Hepatic stellate cell (primary cell): ENCODE data around the gene PDYN.

Source experiments
- DNase-seq: peaks from one replicate; pipeline ENCODE4 v3.0.0; 2011; ENCODE audit warnings: low spot score

PDYN gene

DNA sequence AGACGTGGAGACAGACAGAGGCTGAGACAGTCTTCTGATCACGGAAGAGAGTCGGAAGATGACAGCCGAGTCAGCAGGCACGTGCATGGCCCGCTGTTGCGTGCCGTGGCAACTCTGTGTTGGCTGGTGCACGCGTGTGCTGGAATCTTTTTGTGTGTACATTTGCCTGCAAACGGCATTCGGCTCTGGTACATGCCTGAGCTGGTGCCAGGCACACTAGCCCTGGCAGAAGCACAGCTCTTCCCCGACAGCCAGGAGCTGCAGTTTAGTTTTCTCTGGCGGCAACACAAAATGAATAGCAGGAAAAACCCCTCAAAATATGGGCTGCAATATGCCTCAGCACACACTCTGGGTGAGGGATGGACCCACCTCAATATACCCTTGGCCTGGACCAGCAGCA is 769 bp upstream of the PDYN start:
- no peak for DNase-seq

DNA sequence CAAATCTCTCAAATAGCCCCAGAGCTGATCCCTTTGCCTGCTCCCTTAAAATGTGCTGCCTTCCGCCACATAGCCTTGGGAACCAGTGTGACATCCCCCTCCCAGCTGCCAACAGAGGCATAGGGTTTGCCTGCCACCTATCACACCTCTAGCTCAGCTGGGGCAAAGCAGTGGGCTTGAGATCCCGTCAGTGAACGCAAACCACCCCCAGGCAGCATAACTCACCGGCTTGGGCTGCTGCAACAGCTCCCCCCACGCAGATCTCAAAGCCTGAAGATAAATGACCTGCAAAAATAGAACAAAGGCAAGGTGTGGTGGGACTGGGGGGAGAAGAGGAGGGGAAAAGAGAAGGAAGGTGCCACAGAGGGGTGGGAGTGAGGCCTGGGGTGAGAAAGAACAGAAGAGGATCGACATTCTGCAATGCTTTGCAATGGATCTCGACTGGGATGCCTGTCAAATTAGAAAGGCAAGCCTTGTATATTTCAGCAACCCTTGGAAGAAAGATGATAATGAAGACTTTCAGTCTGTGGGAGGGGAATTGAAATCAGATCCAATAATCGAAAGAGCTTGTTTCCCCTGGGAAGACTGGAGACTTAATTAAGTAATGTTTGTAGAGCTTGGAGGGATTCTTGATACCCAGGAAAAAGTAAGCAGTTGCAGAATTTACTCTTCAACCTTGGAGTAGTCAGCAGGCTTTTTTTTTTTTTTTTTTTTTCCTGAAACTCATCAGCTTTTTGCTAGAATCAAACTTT is 1.3 kb downstream of the PDYN start:
- DNase-seq: no peak

DNA sequence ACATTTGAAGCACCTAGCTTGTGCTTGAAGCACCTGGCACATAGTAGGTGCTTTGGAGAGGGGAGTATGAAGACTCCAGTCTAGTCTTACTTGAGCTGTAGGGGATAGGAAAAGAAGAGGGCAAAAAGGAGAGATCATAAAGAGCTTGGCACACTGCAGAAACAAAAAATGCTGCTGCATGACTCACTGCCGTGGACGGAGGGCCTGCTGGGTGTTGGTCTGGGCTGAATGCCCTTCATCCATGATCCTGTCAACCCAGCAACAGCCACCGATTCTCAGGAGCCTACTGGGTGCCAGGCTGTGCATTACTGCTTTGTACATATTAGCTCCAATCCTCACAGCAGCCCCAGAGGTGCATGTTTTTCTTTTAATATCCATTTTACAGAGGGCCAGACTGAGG is 6.0 kb downstream of the PDYN start:
- no peak for DNase-seq

DNA sequence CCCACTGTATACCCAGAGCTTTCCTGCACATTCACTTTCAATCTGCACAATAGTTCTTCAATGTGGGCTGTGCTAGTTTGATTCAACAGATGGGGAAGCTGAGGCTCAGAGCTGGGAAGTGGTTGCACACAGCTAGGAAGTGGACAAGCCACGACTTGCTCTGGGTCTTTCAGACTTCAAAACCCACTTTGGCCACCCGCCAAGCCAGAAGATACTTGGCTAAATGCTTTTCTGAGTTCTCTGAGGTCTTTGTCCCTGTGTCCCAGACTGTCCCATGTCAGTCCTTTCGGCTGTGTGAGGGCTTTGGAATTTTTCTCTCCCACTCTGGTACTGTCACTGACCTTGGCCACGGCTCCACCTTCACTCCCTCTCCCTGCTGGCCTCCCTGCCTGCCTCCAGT is 10.6 kb downstream of the PDYN start:
- no peak for DNase-seq

DNA sequence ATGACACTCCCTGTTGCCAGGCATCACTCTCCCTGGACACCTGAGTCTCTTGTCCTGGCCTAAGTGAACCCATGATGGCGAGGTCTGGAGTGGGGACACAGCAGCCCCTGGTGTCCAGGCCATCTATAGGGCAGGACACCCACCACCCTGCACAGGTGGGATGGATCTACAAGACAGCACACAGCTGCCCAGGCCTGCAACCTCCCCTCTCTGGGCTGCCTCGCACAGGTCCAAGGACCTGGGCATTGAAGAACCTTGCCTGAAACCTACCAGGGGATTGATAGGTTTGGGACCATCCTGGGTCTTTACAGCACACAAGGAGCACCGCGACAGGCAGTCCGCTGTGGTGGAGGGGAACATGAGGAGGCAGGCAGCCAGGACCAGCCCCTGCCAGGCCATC is 11.2 kb downstream of the PDYN start:
- no peak for DNase-seq

DNA sequence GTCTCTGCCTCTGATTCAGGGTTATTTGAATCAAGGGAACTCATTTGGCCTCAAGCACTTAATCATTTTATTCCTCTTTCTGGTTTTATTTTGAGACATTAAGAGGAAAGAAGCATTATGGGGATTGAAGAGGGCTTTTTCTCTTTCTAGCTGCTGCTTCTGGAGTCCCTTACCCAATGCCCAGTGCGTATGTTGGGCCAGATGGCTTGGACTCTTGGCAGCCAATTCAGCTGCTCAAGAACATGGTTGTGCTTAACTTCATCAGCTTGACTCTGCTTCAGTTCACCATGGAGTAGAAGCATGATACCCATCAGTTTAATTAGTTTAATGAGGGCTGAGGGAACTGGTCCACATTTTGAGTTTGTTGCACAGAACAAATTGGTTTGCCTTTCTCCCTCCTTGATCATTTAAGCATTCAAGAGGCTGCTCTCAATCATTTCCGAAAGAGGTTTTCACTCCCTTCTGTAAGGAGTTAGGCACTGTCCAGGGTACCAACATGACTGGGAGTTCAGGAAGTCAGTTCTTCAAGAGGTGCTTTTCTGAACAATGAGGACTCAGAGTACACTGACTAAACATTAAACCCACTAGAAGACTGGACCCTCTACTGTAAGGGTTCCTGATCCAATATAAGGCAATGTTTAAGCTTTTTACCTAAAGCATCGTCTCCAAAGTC is 14.6 kb downstream of the PDYN start:
- DNase-seq: no peak

DNA sequence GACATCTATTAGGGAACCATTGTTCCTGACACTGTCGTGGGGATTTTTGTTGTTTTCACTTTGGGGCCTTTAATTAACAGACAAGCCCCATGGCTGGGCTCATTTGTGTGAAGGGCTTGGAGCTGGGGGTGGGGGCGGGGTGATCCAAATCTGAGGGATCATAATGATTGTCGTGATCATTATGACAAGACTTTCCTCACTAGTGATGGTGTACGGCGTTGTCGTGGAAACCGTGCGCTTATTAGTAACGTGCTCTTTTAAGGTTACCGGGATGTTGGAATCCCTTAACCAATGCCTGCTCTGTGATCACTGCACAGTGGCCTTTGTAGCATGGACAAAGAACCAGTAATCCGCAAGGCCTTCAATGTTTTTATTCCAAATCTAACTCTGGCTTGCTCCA is 18.6 kb downstream of the PDYN start:
- DNase-seq: no peak

DNA sequence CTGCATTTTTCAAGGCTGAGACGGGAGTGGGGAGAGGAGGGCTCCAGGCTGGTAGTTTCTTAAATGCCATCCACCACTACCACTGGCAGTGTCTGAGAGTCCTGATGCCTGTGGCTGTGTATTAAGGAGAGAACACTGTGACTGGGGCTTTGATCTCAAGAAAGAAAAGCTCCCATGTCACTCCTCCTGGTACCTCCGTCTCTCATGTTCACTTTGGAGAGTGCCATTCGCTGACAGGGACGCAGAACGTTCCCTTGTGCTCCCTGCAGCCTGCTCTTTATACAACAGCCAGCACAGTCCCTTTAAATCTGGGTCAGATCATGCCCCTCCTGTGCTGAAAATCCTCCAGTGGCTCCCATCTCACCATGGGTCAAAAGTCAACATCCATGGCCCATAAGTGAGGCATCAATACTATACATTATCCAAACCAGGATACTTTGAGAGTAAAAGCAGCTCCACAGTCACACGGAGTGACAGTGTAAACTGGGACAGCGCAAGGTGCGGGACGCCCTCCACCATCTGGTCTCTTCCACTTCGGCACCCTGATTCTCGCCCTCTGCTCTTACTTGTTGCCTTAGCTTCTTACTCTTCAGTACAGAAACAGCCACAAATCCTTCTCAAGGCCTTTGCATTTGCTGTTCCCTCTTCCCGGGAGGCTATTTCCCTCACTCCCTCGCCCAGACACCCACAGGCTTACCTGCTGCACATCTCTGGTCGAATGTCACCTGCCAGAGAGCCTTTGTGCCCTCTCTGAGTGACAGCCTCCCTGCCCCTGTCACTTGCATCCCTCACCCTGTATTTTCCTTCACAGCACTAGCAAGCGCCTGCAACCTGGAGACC is 20.0 kb downstream of the PDYN start:
- DNase-seq: no peak

DNA sequence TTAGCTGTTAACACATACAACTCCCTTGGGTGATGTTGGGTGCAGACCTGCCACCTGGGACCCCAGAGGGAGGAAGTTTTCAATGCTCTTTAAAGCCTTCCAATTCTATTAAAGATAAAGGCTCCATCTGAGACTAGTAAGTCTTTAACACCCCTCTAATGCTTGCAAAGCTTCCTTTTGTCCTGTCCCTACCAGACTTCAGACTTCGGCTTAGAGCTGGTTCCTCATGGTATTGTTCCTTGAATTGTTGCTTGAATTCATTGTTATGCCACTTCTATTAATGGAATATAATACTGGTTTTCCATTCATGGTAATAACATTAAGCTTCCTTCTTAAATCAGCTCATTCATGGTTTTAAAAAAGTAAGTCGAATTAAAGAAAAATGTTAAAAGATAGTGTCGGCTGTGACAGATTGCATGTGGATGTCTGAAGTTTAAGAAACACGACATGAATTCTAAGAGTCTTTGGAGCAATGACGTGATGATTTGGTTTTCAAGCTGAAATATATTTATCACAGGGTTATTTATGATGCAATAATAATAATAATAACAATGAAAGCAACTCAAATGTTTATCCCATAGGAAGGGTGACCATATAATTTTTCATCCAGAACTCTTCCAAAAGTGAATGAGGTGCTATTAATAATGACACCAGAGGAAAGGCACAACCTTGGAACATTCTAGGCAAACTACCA is 21.8 kb downstream of the PDYN start:
- DNase-seq: no peak

DNA sequence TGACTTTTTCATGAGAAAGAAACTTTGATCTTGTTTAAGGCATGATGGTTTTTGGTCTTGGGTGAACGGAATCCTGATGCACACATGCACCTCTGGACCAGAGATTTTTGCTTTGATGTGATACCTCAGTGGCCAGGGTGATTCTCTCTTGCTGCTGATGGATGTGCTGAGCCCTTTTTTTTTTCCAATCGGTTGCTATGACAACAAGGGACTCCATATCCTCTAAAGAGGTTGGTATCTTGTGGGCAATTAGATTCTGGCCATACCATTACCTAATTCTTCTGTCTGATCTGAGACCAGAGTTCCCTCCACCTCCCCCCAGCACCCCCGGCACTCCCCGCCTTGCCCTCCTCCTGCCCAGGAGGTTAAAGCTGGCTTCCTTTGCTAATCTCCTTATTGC is 24.9 kb downstream of the PDYN start:
- no peak for DNase-seq

DNA sequence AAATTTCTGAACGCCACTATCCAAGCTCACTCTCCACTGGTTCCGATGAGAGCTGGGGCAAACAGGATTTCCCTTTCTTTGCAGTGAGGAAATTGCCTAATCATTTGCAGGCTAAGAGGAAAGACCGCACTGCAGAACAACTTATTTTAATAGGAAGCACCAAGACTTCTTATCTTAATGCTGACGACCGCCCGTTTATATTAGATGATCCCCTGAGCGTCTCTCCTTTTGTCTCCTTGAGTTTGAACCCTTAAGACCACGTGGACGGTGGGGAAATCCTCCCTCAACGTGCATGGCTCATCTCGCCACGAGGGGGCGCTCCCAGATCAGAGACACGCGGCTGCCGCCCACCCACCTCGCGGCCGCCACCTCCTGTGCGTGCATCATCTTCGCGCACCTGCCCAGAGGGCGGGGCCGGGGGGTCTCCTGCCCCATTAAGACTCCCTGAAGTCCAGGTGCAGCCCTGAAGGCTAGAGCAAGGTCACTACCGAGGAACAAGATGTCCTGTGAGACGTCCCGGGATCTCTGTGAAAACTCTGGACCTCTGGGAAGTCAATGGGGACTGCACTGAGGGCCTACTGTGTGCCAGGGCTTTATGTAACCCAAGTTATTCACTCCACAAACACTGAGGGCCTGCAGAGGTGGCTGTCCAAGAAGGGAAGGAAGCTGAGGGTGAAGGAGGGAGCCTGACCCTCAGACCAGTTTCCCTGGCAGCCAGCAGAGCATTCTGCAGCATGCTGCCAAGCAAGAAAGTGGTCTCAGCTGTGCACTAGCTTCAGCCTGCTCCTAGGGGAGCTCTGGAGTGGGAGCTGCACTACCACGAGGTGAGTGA is 28.1 kb downstream of the PDYN start:
- DNase-seq: peak; percentile 56

DNA sequence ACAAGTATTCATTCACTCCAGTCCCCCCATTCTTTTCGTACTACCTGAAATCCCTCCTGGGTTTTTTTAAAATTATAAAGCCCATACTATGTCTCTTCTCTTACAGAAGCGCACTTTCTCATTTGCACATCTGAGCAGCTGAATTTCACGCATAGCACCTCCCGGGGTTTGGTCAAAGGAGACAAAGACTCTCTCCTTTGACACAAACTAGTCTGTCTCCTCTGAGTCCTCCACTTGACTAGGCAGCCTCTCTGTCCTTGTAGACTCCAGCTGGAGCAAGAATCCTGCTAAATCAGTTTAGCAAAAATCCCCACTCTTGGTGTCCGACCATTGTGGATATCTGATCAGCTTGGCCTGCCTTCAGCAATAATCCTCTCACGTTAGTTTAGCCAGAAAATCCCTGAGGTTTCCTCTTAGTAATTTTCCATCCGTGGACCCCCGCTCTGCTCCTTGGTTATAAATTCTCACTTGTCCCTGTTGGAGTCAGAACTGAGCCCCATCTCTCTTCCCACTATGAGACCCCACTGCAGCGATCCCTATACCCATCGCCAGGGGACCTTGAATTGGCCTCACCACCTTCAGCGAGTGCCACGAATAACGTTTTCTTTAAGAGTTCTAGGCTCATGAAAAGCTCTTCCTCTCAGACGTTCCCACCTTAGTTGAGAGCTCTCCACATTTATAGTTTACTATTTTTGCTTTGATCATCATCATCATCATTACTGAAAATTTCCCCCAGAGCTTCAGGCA is 29.0 kb downstream of the PDYN start:
- no peak for DNase-seq

DNA sequence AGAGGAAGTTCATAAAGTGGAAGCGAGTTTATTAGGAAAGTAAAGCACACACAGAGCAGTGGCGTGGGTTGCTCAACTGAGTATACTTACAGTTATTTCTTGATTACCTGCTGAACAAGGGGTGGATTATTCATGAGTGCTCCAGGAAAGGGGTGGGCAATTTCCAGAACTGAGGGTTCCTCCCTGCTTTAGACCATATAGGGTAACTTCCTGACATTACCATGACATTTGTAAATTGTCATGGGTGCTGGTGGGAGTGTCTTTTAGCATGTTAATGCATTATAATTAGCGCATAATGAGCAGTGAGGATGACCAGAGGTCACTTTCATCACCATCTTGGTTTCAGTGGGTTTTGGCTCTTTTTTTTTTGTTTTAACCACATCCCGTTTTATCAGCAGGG is 29.8 kb downstream of the PDYN start:
- no peak for DNase-seq

DNA sequence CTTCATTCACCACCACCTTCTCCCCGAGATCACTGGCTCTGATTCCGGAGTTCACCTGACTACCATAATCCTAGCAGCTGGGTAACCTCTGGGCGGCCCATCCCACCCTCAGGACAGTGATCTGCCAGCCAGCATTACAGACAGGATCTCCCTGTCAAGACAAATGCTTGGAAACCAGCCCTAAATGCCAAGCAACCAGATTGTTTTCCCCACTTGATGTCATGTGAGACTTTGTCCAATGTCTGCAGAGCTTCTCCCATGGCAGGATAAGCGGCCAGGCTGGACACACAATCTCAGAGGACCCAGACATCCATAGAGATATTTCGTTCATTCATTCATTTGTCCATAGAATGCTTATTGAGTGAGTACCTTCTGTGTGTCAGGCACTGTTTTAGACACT is 32.5 kb downstream of the PDYN start:
- DNase-seq: no peak

DNA sequence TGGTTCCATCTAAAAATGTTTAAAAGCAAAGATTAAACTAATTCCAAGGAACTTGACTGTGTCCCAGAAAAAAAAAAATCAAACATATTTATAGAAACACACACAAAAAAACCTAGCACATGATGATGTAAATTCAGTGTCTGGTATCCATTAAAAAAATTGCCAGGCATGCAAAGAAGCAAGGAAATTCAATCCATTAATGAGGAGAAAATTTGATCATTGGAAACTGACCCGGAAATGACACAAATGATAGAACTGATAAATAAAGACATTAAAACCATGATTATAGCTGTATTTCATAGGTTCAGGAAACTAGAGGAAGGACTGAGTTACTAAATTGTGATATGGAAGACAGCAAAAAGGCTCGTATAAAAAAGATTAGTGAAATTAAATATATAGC is 34.7 kb downstream of the PDYN start:
- no peak for DNase-seq

DNA sequence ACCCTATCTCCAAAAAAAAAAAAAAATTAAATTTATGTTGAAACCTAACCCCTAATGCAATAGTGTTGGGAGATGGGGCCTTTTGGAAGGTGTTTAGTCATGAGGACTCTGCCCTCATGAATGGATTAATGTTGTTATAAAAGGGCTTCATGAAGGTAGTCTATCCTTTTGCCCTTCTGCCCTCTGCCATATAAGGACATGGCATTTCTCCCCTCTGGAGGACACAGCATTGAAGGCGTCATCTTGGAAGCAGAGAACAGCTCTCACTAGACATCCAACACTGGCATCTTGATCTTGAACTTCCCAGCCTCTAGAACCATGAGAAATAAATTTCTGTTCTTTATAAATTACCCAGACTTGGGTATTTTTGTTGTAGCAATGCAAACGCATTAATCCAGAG is 35.4 kb downstream of the PDYN start:
- no peak for DNase-seq

DNA sequence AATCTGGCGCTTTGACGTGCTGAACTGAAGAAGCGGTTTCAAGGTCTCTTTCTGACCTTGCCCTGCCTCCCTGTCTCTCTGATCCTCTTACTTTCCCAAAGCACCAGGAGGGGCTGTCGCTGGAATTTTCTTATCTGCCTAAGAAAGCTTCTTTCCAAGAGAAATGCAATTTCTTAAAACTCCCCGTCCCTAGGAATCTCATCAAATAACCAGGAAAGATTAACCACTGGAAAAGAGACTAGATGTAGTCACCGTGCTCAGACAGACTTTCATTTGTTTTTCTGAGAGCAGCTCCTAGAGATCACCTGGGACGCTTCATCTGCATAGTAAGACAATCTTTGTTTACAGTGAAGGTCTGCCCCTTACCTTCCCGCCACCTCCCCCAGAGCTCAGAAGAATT is 38.6 kb downstream of the PDYN start:
- DNase-seq: no peak

DNA sequence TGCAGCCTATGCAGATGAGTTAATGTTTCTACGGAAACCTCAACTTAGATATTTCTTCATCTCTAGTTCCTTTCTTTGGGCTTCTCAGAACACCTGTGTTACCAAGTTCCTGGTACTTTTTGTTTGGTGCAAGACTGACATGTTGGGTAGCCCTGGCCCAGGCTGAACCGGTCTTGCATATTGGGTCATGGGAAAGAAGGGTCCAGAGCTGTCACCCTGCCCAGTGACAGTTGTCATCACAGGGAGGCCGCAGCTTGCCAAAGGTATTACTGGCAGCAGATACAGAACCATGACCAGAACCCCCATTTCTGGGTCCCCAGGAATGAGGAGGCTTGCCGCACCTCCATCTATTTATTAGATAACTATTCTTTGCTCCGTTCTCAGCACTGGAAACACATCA is 40.2 kb downstream of the PDYN start:
- DNase-seq: no peak

DNA sequence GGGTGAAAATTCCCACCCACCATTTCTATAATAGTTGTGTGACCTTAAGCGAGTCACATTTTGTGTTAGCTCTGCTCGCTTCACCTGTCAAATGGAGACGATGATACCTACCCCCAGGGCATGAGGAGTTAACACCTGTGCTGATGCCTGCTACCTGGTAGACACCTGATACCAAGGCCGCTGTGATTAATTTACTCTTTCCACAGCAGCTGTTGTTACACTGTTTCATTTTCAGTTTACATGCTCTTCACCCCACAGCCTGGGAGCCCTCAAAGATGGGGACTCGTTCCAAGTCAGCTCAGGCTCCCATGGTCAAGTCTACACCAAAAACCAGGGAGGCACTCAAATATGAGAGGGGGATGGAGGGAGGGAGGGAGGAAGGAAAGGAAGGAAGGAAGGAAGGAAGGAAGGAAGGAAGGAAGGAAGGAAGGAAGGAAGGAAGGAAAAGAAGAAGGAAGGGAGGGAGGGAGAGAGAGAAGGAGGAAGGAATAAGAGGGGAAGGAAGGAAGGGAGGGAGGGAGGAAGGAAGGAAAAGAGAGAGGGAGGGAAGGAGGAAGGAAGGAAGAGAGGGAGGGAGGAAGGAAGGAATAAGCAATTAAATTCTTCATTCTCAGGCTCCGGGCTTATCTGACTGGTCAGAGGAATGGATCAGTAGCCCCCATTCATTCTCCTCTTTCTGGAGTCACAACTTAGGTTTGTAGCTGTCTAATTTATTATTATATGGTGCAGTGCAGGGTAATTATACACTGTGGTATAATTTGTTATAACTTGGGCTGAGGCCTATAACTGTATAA is 40.9 kb downstream of the PDYN start:
- DNase-seq: no peak
